VCaP (cell line): ENCODE measurements around the gene GRIN2A.

ENCODE experiments used
- H3K27ac ChIP-seq: fragments of 450-650 bp; 2 replicates; pipeline ENCODE4 v1.5.1; 2017
- CTCF ChIP-seq: fragments of 450-650 bp; conservative IDR thresholded peaks from 2 replicates; pipeline ENCODE4 v1.5.1; 2017; ENCODE audit warnings: mild to moderate bottlenecking, moderate library complexity

The GRIN2A gene

GRCh38 chr16:9821331-9821730, 360.9 kb downstream of the GRIN2A start:
- TF ChIP-seq CTCF, result no peak
- H3K27ac ChIP-seq, result no peak overlapping the region

DNA sequence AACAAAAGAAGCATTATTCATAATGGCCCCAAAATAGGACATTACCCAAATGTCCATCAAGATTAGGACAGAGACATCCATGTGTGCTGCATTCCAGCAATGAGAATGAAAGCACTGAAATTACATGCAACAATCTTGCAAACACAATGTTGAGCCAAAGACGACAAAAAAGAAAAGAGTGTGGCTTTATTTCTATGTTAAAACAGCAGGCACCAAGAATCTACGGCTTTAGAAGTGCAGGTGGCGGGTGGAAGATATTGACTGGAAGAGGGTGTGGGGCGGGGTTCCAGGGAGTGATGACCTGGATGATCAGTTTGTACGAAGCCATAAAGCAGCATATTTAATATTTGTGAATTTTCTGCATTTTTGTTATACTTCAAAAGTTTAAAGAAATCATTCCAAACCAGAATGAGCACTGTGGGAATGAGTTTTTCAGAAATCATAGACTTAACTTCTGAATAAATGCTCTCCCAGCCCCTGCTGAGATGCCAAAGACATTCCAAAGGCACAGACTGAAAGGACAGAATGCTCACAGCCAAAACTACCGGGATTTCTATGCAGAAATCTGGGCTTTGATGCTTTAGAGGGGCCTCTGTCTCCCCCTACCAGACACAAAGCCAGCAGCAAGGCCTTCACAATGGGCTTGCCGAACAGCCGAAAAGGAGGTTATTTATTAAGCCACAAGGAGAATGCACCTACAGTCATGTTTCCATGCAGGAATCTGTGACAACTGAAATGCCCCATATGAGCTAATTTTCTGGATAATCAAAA, 361.6 kb downstream of the GRIN2A start:
- TF ChIP-seq CTCF, result no peak
- H3K27ac ChIP-seq, result no peak overlapping the region

DNA sequence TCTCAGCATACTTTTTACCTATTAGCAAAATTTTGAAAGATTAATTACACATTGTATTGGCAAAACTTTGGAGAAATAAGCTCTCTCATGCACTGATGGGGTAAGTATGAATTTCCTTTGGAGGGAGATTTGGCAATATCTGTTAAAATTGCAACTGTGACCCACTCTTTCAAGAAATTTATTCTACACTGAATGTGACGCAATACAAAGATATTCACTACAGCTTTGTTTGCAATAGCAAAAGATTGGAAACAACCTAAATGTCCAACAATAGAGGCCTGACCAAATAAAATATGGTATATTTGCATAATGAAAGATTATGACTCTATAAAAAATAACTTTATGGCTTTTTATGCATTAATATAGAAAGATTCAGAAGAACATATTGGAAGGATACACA, 363.5 kb downstream of the GRIN2A start:
- TF ChIP-seq CTCF, result no peak

DNA sequence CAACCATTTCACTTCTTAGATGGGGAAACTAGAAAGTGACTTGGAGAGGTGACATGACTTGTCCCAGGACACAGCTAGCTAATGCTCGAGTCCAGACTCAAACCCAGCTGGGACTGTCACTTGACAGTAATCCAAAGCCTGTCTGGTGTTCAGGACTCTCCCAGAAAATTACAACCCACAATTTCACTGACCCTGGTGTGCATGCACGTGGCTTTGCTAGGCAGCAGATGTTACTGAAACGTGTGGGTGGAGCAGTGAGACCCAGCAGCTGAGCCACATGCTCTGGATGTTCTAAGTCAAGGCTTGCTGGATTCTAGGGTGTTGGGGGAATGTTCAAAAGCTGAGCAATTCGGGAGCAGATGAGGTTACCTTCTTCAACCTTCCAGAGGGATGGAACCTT, 364.6 kb downstream of the GRIN2A start:
- H3K27ac ChIP-seq, result no peak overlapping the region
- TF ChIP-seq CTCF, result no peak

More for the DNA sequence above, 363.5 kb downstream of the GRIN2A start:
- H3K27ac ChIP-seq, result no peak overlapping the region

- TF ChIP-seq CTCF, result no peak
- H3K27ac ChIP-seq, result no peak overlapping the region
Measured at GRCh38 chr16:9816644-9817043, 365.6 kb downstream of the GRIN2A start.

GRCh38 chr16:9813665-9814064, 368.6 kb downstream of the GRIN2A start:
- no peak for TF ChIP-seq CTCF
- no peak overlapping the region for H3K27ac ChIP-seq

GRCh38 chr16:9808210-9808609, 374.0 kb downstream of the GRIN2A start:
- TF ChIP-seq CTCF, result no peak
- H3K27ac ChIP-seq, result no peak overlapping the region
